Heart right ventricle (tissue), 16 donors: ENCODE measurements around the gene CDX2. TPM values are rescaled to one million over a fixed set of nuclear protein-coding genes. Genes with fewer than 3 reads are reported as not detected.

Source experiments
- ATAC-seq, 8 donors: fragments of 200-7000 bp; cut with Tn5 transposase; one replicate each; pipeline ENCODE4 v1.9.1; 2020; ENCODE audit warnings: mild to moderate bottlenecking in 8 of 8, moderate library complexity in 8 of 8, moderate number of reproducible peaks in 1 of 8
- DNase-seq, 2 donors: peaks; one replicate each; pipeline ENCODE4 v3.0.0-alpha.2; 2020
- H3K27ac ChIP-seq, 10 donors: fragments of 200-600 bp; sonication (generic) in 2 of 10; one replicate each; pipeline versions ENCODE4 v1.5.0 to v1.8.0; 2020 to 2022; ENCODE audit warnings: mild to moderate bottlenecking in 3 of 10
- H3K27me3 ChIP-seq, 7 donors: fragments of 200-600 bp; one replicate each; pipeline ENCODE4 v1.8.0; 2021 to 2022; ENCODE audit warnings: mild to moderate bottlenecking in 2 of 7
- H3K36me3 ChIP-seq, 9 donors: fragments of 200-600 bp; sonication (generic) in 1 of 9; one replicate each; pipeline versions ENCODE4 v1.5.0 to v1.8.0; 2020 to 2022; ENCODE audit warnings: mild to moderate bottlenecking in 2 of 9
- H3K4me1 ChIP-seq, 9 donors: fragments of 200-600 bp; sonication (generic) in 1 of 9; one replicate each; pipeline versions ENCODE4 v1.5.0 to v1.8.0; 2020 to 2022; ENCODE audit warnings: mild to moderate bottlenecking in 4 of 9
- H3K4me3 ChIP-seq, 10 donors: fragments of 200-600 bp; sonication (generic) in 2 of 10; one replicate each; pipeline versions ENCODE4 v1.5.0 to v1.8.0; 2020 to 2022; ENCODE audit warnings: mild to moderate bottlenecking in 7 of 10, moderate library complexity in 2 of 10
- H3K9me3 ChIP-seq, 11 donors: fragments of 200-600 bp in 10 of 11; sonication (generic) in 2 of 11; one replicate each; pipeline versions ENCODE4 v1.5.0 to v1.8.0; 2013 to 2022; ENCODE audit warnings: mild to moderate bottlenecking in 2 of 11, control low read depth in 1 of 11, moderate library complexity in 1 of 11
- CTCF ChIP-seq, 9 donors: fragments of 200-600 bp; sonication (generic) in 2 of 9; IDR thresholded peaks; one replicate each; pipeline versions ENCODE4 v1.5.0 to v1.8.0; 2021 to 2022; ENCODE audit warnings: antibody characterized with exemption in 9 of 9, mild to moderate bottlenecking in 5 of 9, moderate library complexity in 1 of 9
- WGBS, 2 donors: extraction: QIAGEN DNeasy Blood & Tissue Kit; methylation state at CpG; one replicate each; pipeline ENCODE4 v1.1.7; 2013; ENCODE audit warnings: inconsistent platforms in 1 of 2; 5-methylcytosine and 5-hydroxymethylcytosine counted together
- intact Hi-C, 10 donors: fragments of 100-400 bp; cut with DNase I; formaldehyde crosslinking; loops; one replicate each; pipeline versions ENCODE4 v1.11.1 to v1.14.2; 2022
- polyA plus RNA-seq, 2 donors: library from polyadenylated mRNA; stranded (reverse); fragments of 200-250 nt; gene quantifications; one replicate each; pipeline ENCODE4 v1.2.3, GENCODE V29; 2013
- total RNA-seq, 10 donors: library from RNA; stranded (reverse); fragmentation: NEBNext Ultra II Directional in 3 of 10; extraction: Animal tissue kit (Norgen Biotek cat#: 25700) in 3 of 10; gene quantifications; one replicate each; pipeline versions ENCODE4 v1.2.1 to v1.2.4, GENCODE V29; 2021 to 2023
- donor health status: Arrhythmogenic right ventricular cardiomyopathy.
- donor health status: ischemic (EF 13 %, LVEDD 7.1; RV severe dilation, severe dysfunction).
- donor health status: healthy with polysubstance abuse.
- donor health status: DM: no; HTN: yes; CAD: no.
- donor health status: DM: no; HTN: no; CAD: no.
- donor health status: ischemic (EF 25% LVEDD 6.9; RV normal size, moderate dysfunction).
- donor health status: ischemic (EF 25% LVEDD 5.7; RV mildly dilated, moderate dysfunction).
- donor health status: healthy.
- donor health status: DM: yes; HTN: yes; CAD: no.
- donor health status: Ischemic cardiomyopathy.
- donor health status: ischemic (EF 35%, LVEDD 5.7; RV mildly dilated, moderate dysfunction).
- donor health status: nonischemic (EF 11% LVEDD 7.7; RV severe dilation, severe dysfunction).
- donor health status: DM: yes; HTN: yes; CAD: no.
- donor health status: PGD.
- donor health status: ischemic (EF 29% LVEDD 5.4; RV normal size, mild dysfunction).
- donor health status: nonischemic (EF 23%, LVEDD 6.1; RV moderate dilation, normal function).

Gene CDX2
- total and polyA plus RNA-seq, 12 donors = not detected

GRCh38 chr13:27953676-27954405 lies 15.3 kb downstream of the CDX2 start:
- Histone ChIP-seq H3K36me3 (no peaks in the 10 kb centered on the region), H3K9me3 (peaks cover 0 to 10% (median 0%) of the 10 kb centered on the region in 11 donors), H3K4me1 (peaks cover 2 to 15% (median 13%) of the 10 kb centered on the region in 9 donors), H3K4me3 (peak overlapping the region; percentile 20 to 56 (median 44)), H3K27ac (no peak overlapping the region), H3K27me3 (peaks cover 18 to 99% (median 96%) of the 10 kb centered on the region in 7 donors)
- intact Hi-C loops = loop anchor here in 4 of 10 donors (10.0 kb wide), 1 partner anchor 119 kb away; no protein-coding TSS in a partner anchor
- TF ChIP-seq CTCF (IDR thresholded peaks at IDR 0.05) = peak; percentile 56 to 91 (median 82)
- peak; percentile 88 to 97 (median 92) for ATAC-seq
- 1 to 2% methylated on average over 71 of the region's 71 CpGs for WGBS, 2 donors
- DNase-seq = peak; percentile 47 to 74

GRCh38 chr13:27952876-27953675 lies 16.0 kb downstream of the CDX2 start:
- intact Hi-C loops = loop anchor here in 4 of 10 donors (10.0 kb wide), 1 partner anchor 118 kb away; no protein-coding TSS in a partner anchor

GRCh38 chr13:27942972-27943371 lies 26.1 kb downstream of the CDX2 start:
- Histone ChIP-seq H3K27me3 (peaks cover 0 to 41% (median 28%) of the 10 kb centered on the region in 7 donors), H3K27ac (no peak overlapping the region), H3K4me3 (no peak overlapping the region), H3K9me3 (peaks cover 0 to 25% (median 13%) of the 10 kb centered on the region in 11 donors), H3K36me3 (no peaks in the 10 kb centered on the region), H3K4me1 (no peaks in the 10 kb centered on the region)
- intact Hi-C loops = no loop called here
- 76 to 90% methylated on average over 1 of the region's 1 CpG for WGBS, 2 donors
- no peak for ATAC-seq
- no peak for TF ChIP-seq CTCF (IDR thresholded peaks at IDR 0.05)
- DNase-seq = no peak

More at GRCh38 chr13:27952876-27953675, 16.0 kb downstream of the CDX2 start:
- Histone ChIP-seq H3K4me1 (peaks cover 2 to 15% (median 13%) of the 10 kb centered on the region in 9 donors), H3K36me3 (no peaks in the 10 kb centered on the region), H3K27ac (no peak overlapping the region), H3K27me3 (peaks cover 18 to 94% (median 89%) of the 10 kb centered on the region in 7 donors), H3K9me3 (peaks cover 0 to 10% (median 0%) of the 10 kb centered on the region in 11 donors), H3K4me3 (peak overlapping the region; percentile 20 to 56 (median 44))
- 20 to 22% methylated on average over 30 of the region's 30 CpGs for WGBS, 2 donors
- DNase-seq = no peak
- ATAC-seq = no peak
- no peak for TF ChIP-seq CTCF (IDR thresholded peaks at IDR 0.05)

GRCh38 chr13:27933580-27934328 lies 35.4 kb downstream of the CDX2 start:
- H3K4me1 ChIP-seq = peaks cover 0 to 2% (median 0%) of the 10 kb centered on the region in 9 donors
- no peak overlapping the region for H3K27ac ChIP-seq
- intact Hi-C loops = no loop called here
- no peak for TF ChIP-seq CTCF (IDR thresholded peaks at IDR 0.05)
- no peaks in the 10 kb centered on the region for H3K9me3 ChIP-seq
- WGBS, 2 donors = 65 to 69% methylated on average over 2 of the region's 2 CpGs
- H3K4me3 ChIP-seq = no peak overlapping the region
- no peak for ATAC-seq
- H3K27me3 ChIP-seq = peaks cover 15 to 61% (median 53%) of the 10 kb centered on the region in 7 donors
- DNase-seq = no peak
- H3K36me3 ChIP-seq = no peaks in the 10 kb centered on the region
